Mucosa of descending colon (tissue), 3 donors: Measurements from ENCODE around the gene RASAL1. TPM values are rescaled to one million over a fixed set of nuclear protein-coding genes. Genes with fewer than 3 reads are reported as not detected.
"Not testable (repeated sequence)": the region's sequence is repeated elsewhere in the genome, so short reads cannot be mapped to it uniquely, and the experiment has no call there.

Experiments used
- ATAC-seq: fragments of 200-7000 bp; cut with Tn5 transposase; one replicate; pipeline ENCODE4 v1.9.1; 2020; ENCODE audit warnings: mild to moderate bottlenecking, moderate library complexity
- DNase-seq, 3 donors: peaks; one replicate each; pipeline ENCODE4 v3.0.0-alpha.2; 2020
- H3K36me3 ChIP-seq: fragments of 200-600 bp; one replicate; pipeline ENCODE4 v1.8.0; 2021; ENCODE audit warnings: low read depth, mild to moderate bottlenecking
- H3K4me1 ChIP-seq: fragments of 200-600 bp; one replicate; pipeline ENCODE4 v1.8.0; 2021; ENCODE audit warnings: low read depth, mild to moderate bottlenecking
- H3K4me3 ChIP-seq: fragments of 200-600 bp; one replicate; pipeline ENCODE4 v1.8.0; 2021; ENCODE audit warnings: mild to moderate bottlenecking
- H3K9me3 ChIP-seq: fragments of 200-600 bp; one replicate; pipeline ENCODE4 v1.8.0; 2021; ENCODE audit warnings: mild to moderate bottlenecking
- intact Hi-C, 2 donors: fragments of 100-400 bp; cut with DNase I in 1 of 2; cut with micrococcal nuclease in 1 of 2; formaldehyde crosslinking; loops; one replicate each; pipeline versions ENCODE4 v1.11.0 to v1.11.1; 2022; cut with DNase I, micrococcal nuclease
- total RNA-seq, 3 donors: library from RNA; stranded (reverse); fragmentation: NEBNext Ultra II Directional in 2 of 3; extraction: Animal tissue kit (Norgen Biotek cat#: 25700) in 2 of 3; gene quantifications; one replicate each; pipeline versions ENCODE4 v1.2.1 to v1.2.4, GENCODE V29; 2021 to 2023
- TF ChIP-seq, protein P1 (sequence below): fragments of 200-600 bp; IDR thresholded peaks from one replicate; pipeline ENCODE4 v1.8.0; 2022; ENCODE audit warnings: antibody characterized with exemption, mild to moderate bottlenecking
- donor health status: DM: no; HTN: no; CAD: no; lungs with moderate emphysema.
- donor health status: DM: no; HTN: no; CAD: no.
- donor health status: DM: no; HTN: yes; CAD: no.

Gene RASAL1
- total RNA-seq, 3 donors from 2014 or later: 3.3 to 7.9 (median 6.5) TPM

- H3K9me3 ChIP-seq: no peaks in the 10 kb centered on the region
- intact Hi-C loops: no loop called here
- no peak overlapping the region for H3K4me3 ChIP-seq
- TF ChIP-seq, protein P1, sequence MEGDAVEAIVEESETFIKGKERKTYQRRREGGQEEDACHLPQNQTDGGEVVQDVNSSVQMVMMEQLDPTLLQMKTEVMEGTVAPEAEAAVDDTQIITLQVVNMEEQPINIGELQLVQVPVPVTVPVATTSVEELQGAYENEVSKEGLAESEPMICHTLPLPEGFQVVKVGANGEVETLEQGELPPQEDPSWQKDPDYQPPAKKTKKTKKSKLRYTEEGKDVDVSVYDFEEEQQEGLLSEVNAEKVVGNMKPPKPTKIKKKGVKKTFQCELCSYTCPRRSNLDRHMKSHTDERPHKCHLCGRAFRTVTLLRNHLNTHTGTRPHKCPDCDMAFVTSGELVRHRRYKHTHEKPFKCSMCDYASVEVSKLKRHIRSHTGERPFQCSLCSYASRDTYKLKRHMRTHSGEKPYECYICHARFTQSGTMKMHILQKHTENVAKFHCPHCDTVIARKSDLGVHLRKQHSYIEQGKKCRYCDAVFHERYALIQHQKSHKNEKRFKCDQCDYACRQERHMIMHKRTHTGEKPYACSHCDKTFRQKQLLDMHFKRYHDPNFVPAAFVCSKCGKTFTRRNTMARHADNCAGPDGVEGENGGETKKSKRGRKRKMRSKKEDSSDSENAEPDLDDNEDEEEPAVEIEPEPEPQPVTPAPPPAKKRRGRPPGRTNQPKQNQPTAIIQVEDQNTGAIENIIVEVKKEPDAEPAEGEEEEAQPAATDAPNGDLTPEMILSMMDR: no peak
- DNase-seq (no peak), ATAC-seq (no peak)
- H3K36me3 ChIP-seq: no peaks in the 10 kb centered on the region
- no peaks in the 10 kb centered on the region for H3K4me1 ChIP-seq
Observed at GRCh38 chr12:113127791-113128199, 7.8 kb downstream of the RASAL1 start.

- TF ChIP-seq, protein P1: no peak
- no peak for ATAC-seq
- no peaks in the 10 kb centered on the region for H3K9me3 ChIP-seq
Observed at GRCh38 chr12:113120670-113121370, 14.7 kb downstream of the RASAL1 start.

GRCh38 chr12:113119980-113120669, 15.4 kb downstream of the RASAL1 start:
- Histone ChIP-seq H3K36me3 (no peaks in the 10 kb centered on the region), H3K4me3 (no peak overlapping the region), H3K4me1 (no peaks in the 10 kb centered on the region), H3K9me3 (no peaks in the 10 kb centered on the region)
- intact Hi-C loops: no loop called here
- no peak for ATAC-seq
- TF ChIP-seq, protein P1: no peak
- no peak for DNase-seq

More at GRCh38 chr12:113120670-113121370, 14.7 kb downstream of the RASAL1 start:
- H3K36me3 ChIP-seq: no peaks in the 10 kb centered on the region
- no peaks in the 10 kb centered on the region for H3K4me1 ChIP-seq
- no peak overlapping the region for H3K4me3 ChIP-seq
- intact Hi-C loops: no loop called here
- DNase-seq: no peak

GRCh38 chr12:113118142-113118541, 17.4 kb downstream of the RASAL1 start:
- Histone ChIP-seq H3K4me3 (no peak overlapping the region), H3K4me1 (no peaks in the 10 kb centered on the region), H3K9me3 (no peaks in the 10 kb centered on the region), H3K36me3 (no peaks in the 10 kb centered on the region)
- intact Hi-C loops: no loop called here
- DNase-seq: no peak
- TF ChIP-seq, protein P1: no peak
- ATAC-seq: no peak

- DNase-seq, H3K4me3 ChIP-seq, ATAC-seq, H3K9me3 ChIP-seq, H3K36me3 ChIP-seq, intact Hi-C loops, H3K4me1 ChIP-seq: not testable (repeated sequence)
Observed at GRCh38 chr12:113117684-113118083, 17.9 kb downstream of the RASAL1 start.

DNA sequence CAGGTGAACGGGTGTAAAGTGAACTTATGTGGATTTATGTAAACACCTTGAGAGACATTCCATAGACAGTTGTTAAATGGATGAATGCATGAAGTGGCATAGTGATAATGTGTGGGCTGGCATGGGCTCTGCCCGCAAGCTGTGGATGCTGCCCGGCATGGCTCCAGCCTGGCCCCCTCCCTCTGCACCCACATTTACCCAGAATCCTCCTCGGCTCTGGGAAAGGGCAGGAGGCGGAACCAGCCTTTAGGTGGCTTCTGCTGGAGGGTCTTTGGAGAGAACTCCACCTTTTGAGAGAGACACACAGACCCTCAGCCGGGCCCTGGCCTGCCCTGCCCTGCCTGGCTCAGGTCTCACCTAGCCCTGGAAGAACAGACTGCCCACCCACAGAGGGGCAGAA, 18.7 kb downstream of the RASAL1 start:
- peak; percentile 9 for ATAC-seq
- Histone ChIP-seq H3K4me1 (no peaks in the 10 kb centered on the region), H3K36me3 (no peaks in the 10 kb centered on the region), H3K9me3 (no peaks in the 10 kb centered on the region), H3K4me3 (no peak overlapping the region)
- intact Hi-C loops: no loop called here
- TF ChIP-seq, protein P1: no peak
- DNase-seq: no peak
